Right renal pelvis (tissue), 4 donors: ENCODE results near the gene ODAD3. TPM values are rescaled to one million over a fixed set of nuclear protein-coding genes. Genes with fewer than 3 reads are reported as not detected.
A peak's percentile ranks its signal among the peaks of the same experiment; 100 is the strongest.
"Not testable (repeated sequence)": the region's sequence is repeated elsewhere in the genome, so short reads cannot be mapped to it uniquely, and the experiment has no call there.

Source experiments
- DNase-seq, 4 donors: peaks; one replicate each; pipeline ENCODE4 v3.0.0-alpha.2; 2013; ENCODE audit warnings: low read depth in 4 of 4, low spot score in 3 of 4, missing footprints in 1 of 4
- polyA plus RNA-seq, 4 donors: library from polyadenylated mRNA; unstranded; fragments of 120-200 nt; gene quantifications; one replicate each; pipeline ENCODE4 v1.2.1, GENCODE V29; 2013; ENCODE audit not compliant: insufficient read length in 4 of 4

The ODAD3 gene
- polyA plus RNA-seq, 4 donors, result 1.3 to 2.2 (median 1.6) TPM

- not testable (repeated sequence) for DNase-seq
Observed at GRCh38 chr19:11379269-11379845, 55.6 kb downstream of the ODAD3 start.

DNA sequence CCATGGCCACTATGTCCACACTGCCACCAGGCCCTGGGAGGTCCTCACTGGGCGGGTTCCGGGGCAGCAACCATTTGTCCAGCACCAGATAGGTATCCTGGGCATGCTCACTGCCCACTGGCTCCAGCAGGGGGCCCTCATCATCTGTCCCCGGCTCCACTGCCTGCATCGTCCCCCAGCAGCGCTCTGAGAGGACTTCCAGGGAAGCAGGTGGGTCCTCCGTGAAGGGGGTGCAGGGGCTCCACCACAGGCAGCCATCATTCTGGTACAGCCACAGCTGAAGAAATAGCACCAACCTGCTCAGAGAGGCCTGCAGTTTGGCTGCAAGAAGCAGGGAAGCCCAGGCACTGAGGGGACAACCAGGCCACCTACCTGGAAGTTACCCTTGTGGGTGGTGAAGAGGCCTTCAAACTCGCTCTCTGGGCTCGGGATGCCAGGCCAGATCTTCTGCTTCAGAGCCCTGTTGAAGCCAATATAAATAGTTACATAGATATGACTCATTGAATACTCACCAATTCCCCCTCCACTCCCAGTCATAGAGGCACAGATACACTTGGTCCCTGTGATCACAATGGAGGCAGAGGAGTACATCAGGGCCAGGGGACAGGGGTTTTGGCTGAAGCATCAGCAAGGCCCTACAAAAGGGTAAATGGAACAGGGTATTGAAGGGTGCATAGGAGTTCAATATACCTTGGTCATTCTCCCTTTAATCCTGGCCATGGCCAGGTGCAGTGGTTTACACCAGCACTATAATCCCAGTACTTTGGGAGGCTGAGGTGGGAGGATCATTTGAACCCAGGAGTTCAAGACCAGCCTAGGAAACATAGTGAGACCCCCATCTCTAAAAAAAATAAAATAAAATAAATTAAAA lies 56.4 kb downstream of the ODAD3 start:
- DNase-seq, result no peak

- no peak for DNase-seq
Observed at GRCh38 chr19:11377756-11378155, 57.2 kb downstream of the ODAD3 start.

DNA sequence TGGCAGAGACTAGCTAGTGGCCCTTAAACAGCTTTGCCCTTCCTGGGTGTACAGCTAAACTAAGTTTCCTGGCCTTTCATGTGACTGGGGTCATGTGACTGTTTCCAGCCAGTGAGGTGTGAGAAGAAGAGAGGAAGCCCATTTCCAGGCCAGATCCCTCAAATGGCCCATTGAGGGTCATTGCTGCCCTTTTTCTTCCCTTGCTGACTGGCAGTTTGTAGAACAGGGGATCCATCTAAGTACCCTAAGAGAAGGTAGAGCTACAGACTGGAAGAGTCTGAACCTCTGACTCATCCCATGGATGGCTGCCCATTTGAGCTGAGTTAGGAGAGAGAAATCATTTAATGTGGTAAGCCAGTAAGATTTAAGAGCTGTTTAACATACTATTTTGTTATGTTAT lies 57.7 kb downstream of the ODAD3 start:
- DNase-seq, result no peak

- DNase-seq, result no peak
Observed at GRCh38 chr19:11375143-11375948, 59.6 kb downstream of the ODAD3 start.

DNA sequence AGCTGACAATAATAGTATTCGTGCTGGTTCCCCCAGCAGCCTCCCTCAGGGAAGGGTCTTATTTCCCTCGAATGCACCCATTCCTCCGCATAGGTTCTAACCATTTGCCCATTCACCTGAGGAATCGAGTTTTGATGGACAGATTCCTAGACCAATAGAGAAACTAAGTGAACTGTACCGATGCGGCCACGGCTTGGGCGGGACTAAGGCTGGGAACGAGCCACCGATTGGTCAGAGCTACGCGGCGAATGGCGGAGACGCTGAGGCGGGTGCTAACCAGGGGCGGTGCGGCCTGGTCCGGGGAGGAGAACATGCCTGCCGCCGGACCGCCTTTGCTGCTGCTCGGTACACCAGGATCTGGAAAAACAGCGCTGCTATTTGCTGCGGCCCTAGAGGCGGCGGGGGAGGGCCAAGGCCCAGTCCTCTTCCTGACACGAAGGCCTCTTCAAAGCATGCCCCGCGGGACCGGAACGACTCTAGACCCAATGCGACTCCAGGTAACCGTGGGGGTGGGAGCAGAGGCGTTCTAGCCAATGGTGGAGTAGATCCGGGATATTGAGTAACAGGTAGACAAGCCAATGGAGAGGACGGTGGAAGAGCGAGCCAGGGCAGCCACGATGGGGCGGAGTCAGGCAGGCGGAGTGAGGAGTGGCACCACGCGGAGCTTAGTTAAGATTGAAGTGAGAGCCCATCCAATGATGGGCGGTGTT lies 60.3 kb downstream of the ODAD3 start, which contains the start of gene SWSAP1:
TSS of gene SWSAP1 (plus strand) at position 234 of the 710 bp plus-strand sequence. CDS start at position 249, 15 bp downstream.
- peak; percentile 97 to 99 (median 98) for DNase-seq

- DNase-seq, result no peak
Observed at GRCh38 chr19:11373885-11374432, 61.0 kb downstream of the ODAD3 start.

GRCh38 chr19:11373166-11373884 lies 61.6 kb downstream of the ODAD3 start:
- DNase-seq, result no peak

DNA sequence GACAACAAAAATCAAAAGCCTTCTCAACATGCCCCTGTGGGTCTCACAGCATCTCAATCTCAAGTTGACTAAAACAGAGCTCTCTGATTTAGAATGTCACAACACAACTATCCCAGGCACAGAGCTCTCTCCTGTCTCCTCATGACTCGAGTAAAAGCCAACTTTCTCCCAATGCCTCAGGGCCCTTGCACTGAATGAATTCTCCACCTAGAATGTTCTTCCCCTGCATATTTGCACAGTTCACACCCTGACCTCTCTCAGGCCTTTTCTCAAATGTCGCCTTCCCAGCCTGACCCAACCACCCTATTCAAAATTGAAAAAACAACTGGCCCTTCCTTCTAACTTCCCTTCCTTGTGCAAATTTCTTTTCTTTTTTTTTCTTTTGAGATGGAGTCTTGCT lies 64.2 kb downstream of the ODAD3 start:
- no peak for DNase-seq

Other genes with a start within 250 kb of the ODAD3 start
- 100 to 1,000 TPM; 119 to 127 (median 123) TPM for gene KANK2, start 237.6 kb downstream of the ODAD3 start, polyA plus RNA-seq
- under 1 TPM; 0.29 to 0.64 (median 0.55) TPM for gene ANGPTL8, start 195.5 kb downstream of the ODAD3 start, polyA plus RNA-seq
- 10 to 100 TPM; 39.1 to 48.9 (median 45.9) TPM for gene DOCK6, start 172.6 kb downstream of the ODAD3 start, polyA plus RNA-seq
- under 1 TPM in 1 of 4 donors, not detected in 3; 0.16 TPM for gene TSPAN16, start 139.0 kb downstream of the ODAD3 start, polyA plus RNA-seq
- gene RAB3D, start 95.5 kb downstream of the ODAD3 start, polyA plus RNA-seq, result 10 to 100 TPM; 16.5 to 17.7 (median 17.4) TPM
- gene TMEM205, start 88.9 kb downstream of the ODAD3 start, polyA plus RNA-seq, result 100 to 1,000 TPM; 122 to 159 (median 132) TPM
- 10 to 100 TPM; 23.1 to 32.6 (median 24.4) TPM for gene CCDC159, start 88.6 kb downstream of the ODAD3 start, polyA plus RNA-seq
- 10 to 100 TPM; 11.7 to 18.7 (median 13.7) TPM for gene PLPPR2, start 79.7 kb downstream of the ODAD3 start, polyA plus RNA-seq
- 1 to 10 TPM; 2.7 to 4.0 (median 3.0) TPM for gene SWSAP1, start 60.5 kb downstream of the ODAD3 start, polyA plus RNA-seq
- gene EPOR, start 50.8 kb downstream of the ODAD3 start, polyA plus RNA-seq, result 10 to 100 TPM; 21.7 to 32.3 (median 24.7) TPM
- 10 to 100 TPM; 68.7 to 94.8 (median 75.5) TPM for gene RGL3, start 15.8 kb downstream of the ODAD3 start, polyA plus RNA-seq
- 100 to 1,000 TPM; 329 to 390 (median 354) TPM for gene PRKCSH, start 514 bp upstream of the ODAD3 start, polyA plus RNA-seq
- gene ELAVL3, start 45.9 kb upstream of the ODAD3 start, polyA plus RNA-seq, result under 1 TPM; 0.11 to 0.43 (median 0.15) TPM
- gene ZNF653, start 70.7 kb upstream of the ODAD3 start, polyA plus RNA-seq, result 10 to 100 TPM in 2 of 4 donors, 1 to 10 TPM in 2; 9.1 to 11.1 (median 10.0) TPM
- 10 to 100 TPM; 37.3 to 50.9 (median 38.2) TPM for gene ECSIT, start 94.0 kb upstream of the ODAD3 start, polyA plus RNA-seq
- gene CNN1, start 103.7 kb upstream of the ODAD3 start, polyA plus RNA-seq, result 1 to 10 TPM; 3.1 to 5.2 (median 4.5) TPM
- gene ELOF1, start 124.1 kb upstream of the ODAD3 start, polyA plus RNA-seq, result 10 to 100 TPM; 47.1 to 58.9 (median 50.0) TPM
- gene ACP5, start 142.5 kb upstream of the ODAD3 start, polyA plus RNA-seq, result 10 to 100 TPM; 11.8 to 17.2 (median 14.1) TPM
- 10 to 100 TPM; 40.8 to 54.1 (median 46.2) TPM for gene ZNF627, start 162.4 kb upstream of the ODAD3 start, polyA plus RNA-seq